Measurements from ENCODE around the gene CHST13. TPM values are rescaled to one million over a fixed set of nuclear protein-coding genes. Genes with fewer than 3 reads are reported as not detected.

The CHST13 gene
- total RNA-seq, 1 experiment from 2014 or later, result 0.91 TPM

GRCh38 chr3:126479642-126480041 lies 44.3 kb upstream of the CHST13 start:
- H3K36me3 ChIP-seq (ENCODE audit: control insufficient read depth in 1 of 2, insufficient read depth in 2 of 2, low read length in 2 of 2), result no peaks in the 10 kb centered on the region
- H3K27ac ChIP-seq (ENCODE audit: low read depth, low read length), result no peak overlapping the region
- POLR2A ChIA-PET, result no interaction called here
- H3K4me3 ChIP-seq (replicated peaks in 1 of 2; ENCODE audit: low read depth in 1 of 2, low read length in 2 of 2), result no peak overlapping the region
- peaks cover 4 to 10% of the 10 kb centered on the region in 2 experiments; a peak in 3 of 4 replicates for H3K4me1 ChIP-seq (ENCODE audit: control insufficient read depth in 1 of 2, insufficient read depth in 2 of 2, low read length in 2 of 2)
- H3K27me3 ChIP-seq (ENCODE audit: insufficient read depth, low read length), result no peaks in the 10 kb centered on the region
- H3K9ac ChIP-seq (ENCODE audit: low read length), result no peak overlapping the region
- BruUV-seq (replicated peaks), result no TSS peak
- H4K20me1 ChIP-seq (ENCODE audit: insufficient read depth), result no peaks in the 10 kb centered on the region
- peaks cover 5% of the 10 kb centered on the region for H3K79me2 ChIP-seq (ENCODE audit: insufficient read depth, low read length)
- TF ChIP-seq EZH2 (IDR thresholded peaks at IDR 0.05), result no peak
- TF ChIP-seq ZNF274 (IDR thresholded peaks at IDR 0.05; ENCODE audit: low read depth, low read length), result no peak
- TF ChIP-seq RAD21 (IDR thresholded peaks at IDR 0.05; ENCODE audit: low read depth), result no peak
- TF ChIP-seq POLR2A (IDR thresholded peaks at IDR 0.05; ENCODE audit: borderline replicate concordance, extremely low read depth, insufficient read depth, insufficient read length), result no peak
- TF ChIP-seq ZBTB33 (IDR thresholded peaks at IDR 0.05; ENCODE audit: extremely low read depth, insufficient replicate concordance, low read length), result no peak
- no peak for TF ChIP-seq YY1 (IDR thresholded peaks at IDR 0.05; ENCODE audit: extremely low read depth, insufficient replicate concordance, low read depth, low read length)
- no peak for TF ChIP-seq EZH2phosphoT487 (IDR thresholded peaks at IDR 0.05; ENCODE audit: borderline replicate concordance)
- no peak for TF ChIP-seq TCF7L2 (IDR thresholded peaks at IDR 0.05; ENCODE audit: borderline replicate concordance, extremely low read depth, insufficient read depth, insufficient read length)
- no peak for TF ChIP-seq SRF (IDR thresholded peaks at IDR 0.05; ENCODE audit: low read depth)
- no peaks in the 10 kb centered on the region for H3K9me3 ChIP-seq (ENCODE audit: control insufficient read depth in 1 of 2, insufficient read depth in 1 of 2, low read depth in 1 of 2, low read length in 2 of 2)
- ATAC-seq (no peak), DNase-seq (ENCODE audit: low read depth, low spot score) (no peak)
- H3K4me2 ChIP-seq (ENCODE audit: low read length), result no peak overlapping the region
- RAD21 ChIA-PET (ENCODE audit: low non-redundant PET in 1 of 2, low total read pairs in 2 of 2, uncharacterized antibody in 2 of 2, unreplicated experiment in 2 of 2), result no interaction called here
- intact Hi-C loops (cut with micrococcal nuclease), result loop anchor here (10.0 kb wide), 1 partner anchor 225 kb away; no protein-coding TSS in a partner anchor
- no peak overlapping the region for H2AFZ ChIP-seq (ENCODE audit: low read depth, low read length, poor library complexity, severe bottlenecking)
- no peaks in the 10 kb centered on the region for H3K9me2 ChIP-seq (ENCODE audit: insufficient read depth)
- CTCF ChIA-PET, result no interaction called here

All from HCT116 (cell line).